HG03469 (cell line): ENCODE measurements around the gene RNF180.
"Not testable (repeated sequence)": the region's sequence is repeated elsewhere in the genome, so short reads cannot be mapped to it uniquely, and the experiment has no call there.

Experiments used
- ATAC-seq: cut with Tn5 transposase; IDR thresholded peaks from one replicate; pipeline ENCODE4 v1.9.1; 2021; ENCODE audit warnings: mild to moderate bottlenecking, moderate library complexity, moderate number of reproducible peaks; ENCODE audit not compliant: unreplicated experiment

Gene RNF180

DNA sequence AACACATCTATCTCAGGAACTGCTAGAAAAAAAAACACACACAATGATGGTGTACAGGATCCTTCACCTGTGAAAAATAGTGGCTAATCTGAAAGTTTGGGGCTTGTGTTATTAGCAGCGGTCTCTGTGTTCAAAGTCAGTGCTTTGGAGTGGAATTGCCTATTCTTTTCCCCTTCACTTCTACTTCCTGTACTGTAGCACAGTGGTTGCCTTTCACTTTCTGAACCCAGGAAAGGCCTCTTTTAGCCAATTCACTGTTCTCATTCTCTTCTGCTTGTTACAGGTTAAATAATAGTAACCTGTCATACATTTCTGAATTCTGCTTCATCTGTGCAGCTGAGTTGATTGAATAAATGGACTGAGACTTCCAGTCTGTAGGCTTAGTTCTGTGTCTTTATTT, 178.9 kb downstream of the RNF180 start:
- no peak for ATAC-seq

DNA sequence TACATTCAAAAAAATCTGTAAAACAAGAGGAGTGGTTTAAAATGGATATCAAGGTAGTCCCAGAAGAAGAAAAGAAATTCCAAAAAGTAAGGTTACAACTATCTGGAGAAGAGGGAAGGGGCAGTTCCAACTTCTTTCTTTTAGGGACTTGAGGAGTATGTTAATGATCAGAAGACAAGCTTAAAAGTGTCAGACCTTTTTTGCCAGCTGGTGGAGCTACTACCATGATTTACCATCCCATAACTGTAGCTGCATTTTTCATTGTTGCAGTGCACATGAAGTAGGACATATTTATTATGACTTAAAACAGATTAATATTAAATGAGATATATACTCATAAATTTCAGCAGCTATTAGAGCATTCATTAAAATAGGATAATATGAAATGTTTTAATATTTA, 181.7 kb downstream of the RNF180 start:
- no peak for ATAC-seq

DNA sequence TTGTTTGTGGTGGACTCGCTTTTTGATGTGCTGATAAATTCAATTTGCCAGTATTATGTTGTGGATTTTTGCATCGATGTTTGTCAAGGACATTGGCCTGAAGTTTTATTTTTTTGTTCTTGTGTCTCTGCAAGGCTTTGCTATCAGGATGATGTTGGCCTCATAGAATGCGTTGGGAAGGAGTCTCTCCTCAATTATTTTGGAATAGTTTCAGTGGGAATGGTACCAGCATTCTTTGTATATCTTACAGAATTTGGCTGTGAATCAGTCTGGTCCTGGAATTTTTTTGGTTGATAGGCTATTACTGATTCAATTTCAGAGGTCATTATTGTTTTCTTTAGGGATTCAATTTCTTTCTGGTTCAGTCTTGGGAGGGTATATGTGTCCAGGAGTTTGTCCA, 198.8 kb downstream of the RNF180 start:
- no peak for ATAC-seq

DNA sequence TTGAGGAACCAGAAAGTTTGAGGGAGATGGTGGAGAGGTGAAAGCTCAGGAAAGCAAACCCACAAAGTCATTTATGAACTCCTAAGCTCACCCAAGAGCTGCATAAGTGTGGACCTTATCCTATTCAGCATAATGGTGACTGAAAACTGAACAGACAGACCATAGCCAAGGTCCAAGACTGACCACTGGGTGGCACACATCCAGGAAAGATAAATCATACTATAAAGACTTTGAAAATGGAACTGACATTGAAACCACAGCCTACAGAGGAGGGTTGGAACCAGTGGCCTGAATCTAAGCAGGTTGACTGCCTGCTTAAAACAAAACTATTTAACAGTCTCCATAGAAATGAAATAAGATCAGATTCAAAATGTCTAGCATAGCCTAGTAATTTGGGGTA, 219.1 kb downstream of the RNF180 start:
- peak; percentile 71 for ATAC-seq

DNA sequence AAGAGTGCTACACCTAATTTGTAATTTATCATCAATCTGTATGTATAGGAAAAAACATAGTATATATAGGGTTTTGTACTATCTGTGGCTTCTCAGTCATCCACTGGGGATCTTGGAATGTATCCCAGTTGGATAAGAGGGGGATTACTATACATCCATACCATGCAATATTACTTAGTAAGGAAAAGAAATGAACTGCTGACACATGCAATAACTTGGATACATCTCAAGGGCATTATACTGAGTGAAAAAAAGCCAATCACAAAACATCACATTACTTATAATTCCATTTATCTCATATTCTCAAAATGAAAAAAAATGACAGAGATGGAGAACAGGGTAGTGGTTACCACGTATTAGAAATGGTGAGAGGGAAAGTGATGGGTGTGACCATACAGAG, 231.9 kb downstream of the RNF180 start:
- no peak for ATAC-seq

DNA sequence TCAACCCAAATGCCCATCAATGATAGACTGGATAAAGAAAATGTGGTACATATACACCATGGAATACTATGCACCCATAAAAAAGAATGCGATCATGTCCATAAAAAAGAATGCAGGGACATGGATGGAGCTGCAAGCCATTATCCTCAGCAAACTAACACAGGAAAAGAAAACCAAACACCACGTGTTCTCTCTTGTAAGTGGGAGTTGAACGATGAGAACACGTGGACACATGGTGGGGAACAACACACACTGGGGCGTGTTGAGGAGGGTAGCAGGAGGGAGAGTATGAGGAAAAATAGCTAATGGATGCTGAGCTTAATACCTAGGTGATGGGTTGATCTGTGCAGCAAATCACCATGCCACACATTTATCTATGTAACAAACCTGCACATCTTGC, 233.1 kb downstream of the RNF180 start:
- ATAC-seq, result not testable (repeated sequence)

DNA sequence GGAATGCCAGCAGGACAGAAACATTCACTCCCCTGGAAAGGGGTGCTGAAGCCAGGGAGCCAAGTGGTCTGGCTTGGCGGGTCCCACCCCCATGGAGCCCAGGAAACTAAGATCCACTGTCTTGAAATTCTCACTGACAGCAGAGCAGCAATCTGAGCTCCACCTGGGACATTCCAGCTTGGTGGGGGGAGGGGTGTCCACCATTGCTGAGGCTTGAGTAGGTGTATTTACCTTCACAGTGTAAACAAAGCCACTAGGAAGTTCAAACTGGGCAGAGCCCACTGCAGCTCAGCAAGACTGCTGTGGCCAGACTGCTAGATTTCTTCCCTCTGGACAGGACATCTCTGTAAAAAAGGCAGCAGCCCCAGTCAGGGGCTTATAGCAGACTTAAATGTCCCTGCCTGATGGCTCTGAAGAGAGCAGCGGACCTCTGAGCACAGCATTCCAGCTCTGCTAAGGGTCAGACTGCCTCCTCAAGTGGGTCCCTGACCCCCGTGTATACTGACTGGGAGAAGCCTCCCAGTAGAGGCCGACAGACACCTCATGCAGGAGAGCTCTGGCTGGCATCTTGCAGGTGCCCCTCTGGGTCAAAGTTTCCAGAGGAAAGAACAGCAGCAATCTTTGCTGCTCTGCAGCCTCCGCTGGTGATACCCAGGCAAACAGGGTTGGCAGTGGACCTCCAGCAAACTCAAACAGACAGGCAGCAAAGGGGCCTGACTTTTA, 241.6 kb downstream of the RNF180 start:
- not testable (repeated sequence) for ATAC-seq

DNA sequence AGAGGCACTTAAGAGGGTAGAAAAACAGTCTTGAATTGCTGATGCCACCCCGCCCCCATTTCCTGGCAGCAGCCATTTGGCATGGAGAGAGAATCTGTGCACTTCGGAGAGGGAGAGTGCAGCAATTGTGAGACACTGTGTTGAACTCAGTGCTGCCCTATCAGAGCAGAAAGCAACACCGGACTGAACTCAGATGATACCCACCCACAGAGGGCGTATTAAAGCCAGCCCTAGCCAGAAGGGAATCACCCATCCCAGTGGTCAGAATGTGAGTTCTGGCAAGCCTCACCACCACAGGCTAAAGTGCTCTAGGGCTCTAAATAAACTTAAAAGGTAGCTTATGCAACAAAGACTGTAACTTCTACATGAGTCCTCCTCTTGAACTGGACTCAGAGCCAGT, 251.7 kb downstream of the RNF180 start:
- no peak for ATAC-seq

DNA sequence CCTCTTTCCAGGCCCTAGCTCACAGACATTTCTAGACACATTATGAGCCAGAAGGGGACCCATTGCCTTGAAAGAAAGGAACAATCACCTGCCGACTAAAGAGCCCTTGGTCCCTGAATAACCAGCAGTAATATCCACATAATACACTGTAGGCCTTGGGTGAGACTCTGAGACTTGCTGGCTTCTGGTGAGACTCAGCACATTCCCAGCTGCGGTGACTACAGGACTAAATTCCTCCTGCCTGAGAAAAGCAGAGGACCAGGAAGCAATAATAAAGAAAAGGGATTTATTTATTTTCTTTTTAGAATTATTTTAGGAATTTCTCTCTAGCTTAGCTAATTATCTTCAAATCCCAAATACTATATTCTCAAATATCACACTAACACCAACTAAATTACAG, 252.4 kb downstream of the RNF180 start:
- no peak for ATAC-seq
